RKO (cell line): ENCODE results near the gene KLRK1.
"Not testable (repeated sequence)": the region's sequence is repeated elsewhere in the genome, so short reads cannot be mapped to it uniquely, and the experiment has no call there.

Experiments used
- DNase-seq: peaks from one replicate; pipeline ENCODE4 v3.0.0-alpha.2; 2016; ENCODE audit warnings: low spot score

KLRK1 gene

DNA sequence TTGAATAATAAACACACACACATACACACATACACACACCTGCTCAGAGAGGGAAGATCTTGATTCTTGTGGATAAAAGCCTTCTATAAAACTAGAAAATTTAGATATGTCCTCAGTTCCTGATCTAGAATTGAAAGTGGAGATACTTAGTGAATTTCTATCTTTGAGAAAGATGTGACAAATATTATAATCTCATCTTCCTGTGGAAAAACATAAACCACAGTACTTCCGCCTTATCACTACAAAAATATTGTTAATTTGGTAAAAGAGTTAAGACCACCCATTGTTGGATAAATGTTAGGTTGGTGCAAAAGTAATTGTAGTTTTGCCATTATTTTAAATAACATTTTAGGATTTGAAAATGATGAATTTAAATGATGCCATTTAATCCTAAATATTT lies at the start of gene KLRK1:
Gene KLRK1 (minus strand): TSS at position 138 of the 400 bp plus-strand sequence. CDS start 1,231 bp downstream, outside the sequence.
- no peak for DNase-seq

DNA sequence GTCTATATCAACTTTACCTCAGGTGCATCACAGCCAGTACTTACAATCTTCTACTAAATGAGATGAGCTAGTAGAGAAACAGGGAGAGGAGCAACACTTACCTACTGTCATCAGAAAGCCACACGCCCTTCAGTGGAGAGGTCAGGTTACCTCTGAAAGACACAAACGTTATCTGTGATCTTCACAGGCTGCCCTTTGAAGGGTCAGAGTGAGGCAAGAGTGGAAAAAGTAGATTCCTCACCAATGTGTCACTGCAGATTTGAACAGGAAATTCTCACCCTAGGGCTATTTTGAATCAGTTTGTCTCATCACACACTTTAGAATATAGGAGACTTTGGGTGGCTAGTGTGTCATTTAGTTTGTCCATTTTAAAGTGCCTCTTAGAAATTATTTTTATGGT lies 47.8 kb upstream of the KLRK1 start:
- not testable (repeated sequence) for DNase-seq

DNA sequence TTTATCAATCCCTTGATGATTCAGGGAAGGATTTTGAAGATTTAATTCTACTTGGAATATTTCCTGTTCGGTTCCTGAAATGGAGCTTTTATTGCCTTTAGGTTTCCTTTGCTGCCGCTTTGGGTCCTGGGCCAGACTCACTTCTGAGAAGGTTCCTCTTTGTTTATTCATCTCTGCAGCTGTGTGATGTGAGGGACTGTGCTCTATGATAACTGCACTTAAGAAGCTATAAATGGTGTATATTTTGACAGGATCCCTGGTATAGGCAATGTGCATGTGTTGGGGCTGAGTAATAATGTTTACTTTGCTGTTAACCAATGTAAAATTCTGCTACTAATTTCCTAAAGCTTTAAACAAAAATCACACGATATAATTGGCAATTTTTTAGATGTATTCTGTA lies 46.0 kb upstream of the KLRK1 start, which contains the start of gene KLRC2:
Gene KLRC2 (minus strand): TSS at position 195 of the 400 bp plus-strand sequence. CDS start 24 bp downstream, at position 171.
- not testable (repeated sequence) for DNase-seq

GRCh38 chr12:10430623-10431022 lies 40.8 kb upstream of the KLRK1 start:
- DNase-seq = not testable (repeated sequence)

DNA sequence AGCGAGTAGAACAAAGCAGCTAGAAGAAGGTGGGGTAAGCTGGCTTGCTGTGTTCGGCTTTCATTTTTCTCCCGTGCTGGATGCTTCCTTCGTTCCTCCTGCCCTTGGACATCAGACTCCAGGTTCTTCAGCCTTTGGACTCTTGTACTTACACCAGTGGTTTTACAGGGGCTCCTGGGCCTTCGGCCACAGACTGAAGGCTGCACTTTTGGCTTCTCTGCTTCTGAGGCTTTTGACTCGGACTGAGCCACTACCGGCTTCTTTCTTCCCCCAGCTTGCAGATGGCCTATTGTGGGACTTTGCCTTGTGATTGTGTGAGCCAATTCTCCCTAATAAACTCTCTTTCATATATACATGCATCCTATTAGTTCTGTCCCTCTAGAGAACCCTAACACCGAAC lies 36.1 kb upstream of the KLRK1 start:
- not testable (repeated sequence) for DNase-seq

DNA sequence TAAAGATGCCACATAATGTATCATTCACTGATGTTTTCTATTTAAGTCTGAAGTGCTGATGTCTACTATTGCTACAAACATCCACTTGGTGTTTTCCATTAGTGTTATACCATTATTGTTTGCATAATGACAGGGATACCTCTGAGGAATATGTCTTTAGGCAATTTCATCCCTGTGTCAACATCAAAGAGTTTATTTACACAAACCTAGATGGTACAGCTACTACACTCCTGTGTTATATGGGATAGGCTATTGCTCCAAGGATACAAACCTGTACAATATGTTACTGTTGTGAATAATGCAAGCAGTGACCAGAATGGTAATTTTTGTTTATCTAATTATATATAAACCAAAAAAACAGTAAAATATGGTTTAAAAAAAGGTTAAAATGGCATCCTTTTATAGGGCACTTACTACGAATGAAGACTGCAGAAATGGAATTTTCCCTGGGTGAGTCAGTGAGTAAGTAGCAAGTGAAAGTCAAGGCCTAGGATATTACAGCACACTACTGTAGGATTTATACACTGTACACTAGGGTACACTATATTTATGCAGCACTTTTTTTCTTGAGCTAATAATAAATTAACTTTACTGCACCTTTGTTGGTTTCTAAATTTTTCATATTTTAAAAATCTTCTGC lies 34.5 kb upstream of the KLRK1 start:
- not testable (repeated sequence) for DNase-seq

DNA sequence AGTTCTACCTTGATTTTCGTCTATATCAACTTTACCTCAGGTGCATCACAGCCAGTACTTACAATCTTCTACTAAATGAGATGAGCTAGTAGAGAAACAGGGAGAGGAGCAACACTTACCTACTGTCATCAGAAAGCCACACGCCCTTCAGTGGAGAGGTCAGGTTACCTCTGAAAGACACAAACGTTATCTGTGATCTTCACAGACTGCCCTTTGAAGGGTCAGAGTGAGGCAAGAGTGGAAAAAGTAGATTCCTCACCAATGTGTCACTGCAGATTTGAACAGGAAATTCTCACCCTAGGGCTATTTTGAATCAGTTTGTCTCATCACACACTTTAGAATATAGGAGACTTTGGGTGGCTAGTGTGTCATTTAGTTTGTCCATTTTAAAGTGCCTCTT lies 32.3 kb upstream of the KLRK1 start:
- not testable (repeated sequence) for DNase-seq

- DNase-seq = not testable (repeated sequence)
These were observed 30.5 kb upstream of the KLRK1 start, which contains the start of gene KLRC3 for GRCh38 chr12:10420334-10420733. Gene KLRC3 (minus strand): TSS chr12:10420595. CDS start chr12:10420550, 45 bp downstream.

GRCh38 chr12:10409392-10409791 lies 19.6 kb upstream of the KLRK1 start, which contains the start of gene KLRC4:
Gene KLRC4 (minus strand): TSS chr12:10409757. CDS start chr12:10409575, 182 bp downstream.
- DNase-seq = no peak

- no peak for DNase-seq
These were observed 19.0 kb upstream of the KLRK1 start for GRCh38 chr12:10408842-10409241.

DNA sequence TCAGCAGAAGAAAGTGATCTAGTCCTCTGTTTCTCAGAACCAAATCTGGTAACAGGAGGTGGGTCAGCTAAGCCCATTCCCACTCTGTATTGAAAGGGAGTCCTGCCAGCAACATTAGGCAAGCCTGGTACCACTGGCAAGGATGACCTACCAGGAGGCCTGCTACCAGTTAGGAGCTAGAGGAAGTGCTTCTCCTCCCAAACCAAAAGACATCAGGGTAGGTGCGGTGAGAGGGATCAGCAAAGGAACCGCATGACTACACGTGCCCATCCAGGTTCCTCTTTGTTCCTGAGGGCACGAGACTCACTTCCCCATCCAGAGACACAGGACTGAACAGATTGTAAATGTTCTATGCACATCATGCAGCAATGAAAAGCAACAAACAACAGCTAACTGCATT lies 16.9 kb upstream of the KLRK1 start:
- DNase-seq = no peak

GRCh38 chr12:10405294-10405693 lies 15.5 kb upstream of the KLRK1 start:
- DNase-seq = no peak

DNA sequence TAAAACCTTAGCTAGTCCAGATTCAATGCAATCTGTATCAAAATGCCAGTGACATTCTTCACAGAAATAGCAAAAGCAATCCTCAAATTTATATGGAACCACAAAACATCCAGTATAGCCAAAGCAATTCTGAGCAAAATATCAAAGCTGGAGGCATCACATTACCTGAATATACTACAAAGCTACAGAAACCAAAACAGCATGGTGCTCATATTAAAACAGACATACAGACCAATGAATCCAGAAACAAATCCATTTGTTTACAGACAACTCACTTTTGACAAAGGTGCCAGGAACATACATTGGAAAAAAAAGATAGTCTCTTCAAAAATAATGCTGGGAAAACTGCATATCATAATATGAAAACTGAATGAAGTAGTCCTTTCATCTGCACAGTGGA lies 15.0 kb upstream of the KLRK1 start:
- no peak for DNase-seq

DNA sequence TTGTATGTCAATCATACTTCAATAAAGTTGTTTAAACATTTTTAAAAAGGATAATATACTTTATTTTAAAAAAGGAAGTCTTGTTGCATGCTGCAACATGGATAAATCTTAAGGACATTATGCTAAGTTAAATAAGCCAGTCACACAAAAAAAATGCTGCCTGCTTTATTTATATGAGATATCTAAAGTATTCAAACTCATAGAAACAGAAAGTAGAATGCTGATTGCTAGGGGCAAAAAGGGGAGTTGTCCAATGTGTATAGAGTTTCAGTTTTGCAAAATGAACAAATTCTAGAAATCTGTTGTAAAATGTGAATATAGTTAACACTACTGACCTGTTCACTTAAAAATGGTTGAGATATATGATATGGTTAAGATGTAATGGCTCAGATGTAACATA lies 11.0 kb upstream of the KLRK1 start:
- DNase-seq = no peak

GRCh38 chr12:10398168-10398567 lies 8.3 kb upstream of the KLRK1 start:
- DNase-seq = no peak

- no peak for DNase-seq
These were observed 7.5 kb upstream of the KLRK1 start for GRCh38 chr12:10397296-10397695.

GRCh38 chr12:10396176-10396575 lies 6.3 kb upstream of the KLRK1 start:
- not testable (repeated sequence) for DNase-seq

GRCh38 chr12:10395390-10395998 lies 5.7 kb upstream of the KLRK1 start:
- DNase-seq = no peak

DNA sequence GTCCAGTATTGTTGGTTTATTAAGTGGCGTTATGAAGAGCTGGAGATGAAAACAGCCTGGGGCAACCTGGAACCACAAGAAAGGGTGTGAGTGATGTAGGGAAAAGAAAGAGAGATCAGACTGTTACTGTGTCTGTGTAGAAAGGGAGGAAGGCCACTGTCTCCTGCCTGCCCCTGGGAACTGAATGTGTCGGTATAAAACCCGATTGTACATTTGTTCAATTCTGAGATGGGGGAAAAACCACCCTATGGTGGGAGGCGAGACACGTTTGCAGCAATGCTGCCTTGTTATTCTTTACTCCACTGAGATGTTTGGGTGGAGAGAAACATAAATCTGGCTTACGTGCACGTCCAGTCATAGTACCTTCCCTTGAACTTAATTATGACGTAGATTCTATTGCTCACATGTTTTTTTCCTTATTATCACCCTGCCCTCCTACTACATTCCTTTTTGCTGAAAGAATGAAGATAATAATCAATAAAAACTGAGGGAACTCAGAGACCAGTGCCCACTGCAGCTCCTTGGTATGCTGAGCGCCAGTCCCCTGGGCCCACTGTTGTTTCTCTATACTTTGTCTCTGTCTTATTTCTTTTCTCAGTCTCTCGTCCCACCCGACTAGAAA lies 4.8 kb upstream of the KLRK1 start:
- DNase-seq = not testable (repeated sequence)

GRCh38 chr12:10393291-10393690 lies 3.5 kb upstream of the KLRK1 start:
- DNase-seq = no peak

DNA sequence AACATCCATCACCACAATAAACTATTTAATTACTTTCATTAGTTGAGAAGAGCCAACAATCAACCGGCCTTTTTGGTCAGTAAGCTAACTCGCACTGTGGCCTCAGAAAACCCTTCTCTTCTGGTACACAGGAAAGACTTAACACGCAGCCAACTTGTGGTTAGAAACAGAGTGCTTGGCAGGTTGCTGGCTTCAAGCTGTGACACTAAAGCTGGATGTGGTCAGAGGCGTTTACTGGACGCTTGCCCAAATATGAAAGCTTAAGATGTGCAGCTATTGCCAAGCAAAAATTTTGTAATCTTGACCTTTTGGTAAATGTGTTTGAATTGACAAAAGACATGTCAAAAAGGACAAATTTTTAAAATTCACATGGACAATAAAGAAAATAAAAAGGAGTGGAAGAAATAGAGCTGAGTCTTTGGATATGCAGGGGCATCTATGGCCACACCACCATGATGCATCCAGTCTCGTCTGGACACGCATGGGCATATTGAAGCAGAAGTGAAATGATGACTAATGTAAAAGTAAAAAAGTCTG lies 2.6 kb upstream of the KLRK1 start:
- peak; percentile 4 for DNase-seq

DNA sequence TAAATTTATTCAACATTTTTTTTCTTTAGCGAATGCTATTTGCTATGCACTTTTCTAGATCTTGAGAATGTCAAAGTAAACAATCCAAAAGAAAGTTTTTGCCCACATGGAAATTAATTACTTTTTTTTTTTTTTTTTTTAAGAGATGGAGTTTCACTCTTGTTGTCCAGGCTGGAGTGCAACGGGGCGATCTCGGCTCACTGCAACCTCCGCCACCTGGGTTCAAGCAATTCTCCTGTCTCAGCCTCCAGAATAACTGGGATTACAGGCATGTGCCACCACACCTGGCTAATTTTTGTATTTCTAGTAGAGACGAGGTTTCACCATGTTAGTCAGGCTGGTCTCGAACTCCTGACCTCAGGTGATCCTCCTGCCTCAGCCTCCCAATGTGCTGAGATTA lies 1.1 kb upstream of the KLRK1 start:
- DNase-seq = not testable (repeated sequence)
